Adrenal gland (tissue), 12 donors: ENCODE data around the gene RAB3IP. TPM values are rescaled to one million over a fixed set of nuclear protein-coding genes. Genes with fewer than 3 reads are reported as not detected.

Experiments used
- DNase-seq, 7 donors: peaks; one replicate each; pipeline ENCODE4 v3.0.0-alpha.2; 2019 to 2020
- H3K27ac ChIP-seq, 5 donors: fragments of 200-600 bp; sonication (generic) in 4 of 5; 1 replicate in 3 of 5; 2 replicates in 2 of 5; pipeline versions ENCODE4 v1.5.1 to v1.8.0; 2016 to 2020; ENCODE audit warnings: mild to moderate bottlenecking in 1 of 5
- H3K27me3 ChIP-seq: fragments of 200-600 bp; 2 replicates; pipeline ENCODE4 v1.8.0; 2021
- H3K36me3 ChIP-seq, 2 donors: fragments of 200-600 bp; replicated peaks in 1 of 2; 1 replicate in 1 of 2; 2 replicates in 1 of 2; pipeline versions ENCODE4 v1.5.1 to v1.8.0; 2018 to 2022
- H3K4me1 ChIP-seq, 2 donors: fragments of 200-600 bp; replicated peaks in 1 of 2; 1 replicate in 1 of 2; 2 replicates in 1 of 2; pipeline versions ENCODE4 v1.5.1 to v1.8.0; 2018 to 2021
- H3K4me3 ChIP-seq, 4 donors: fragments of 200-600 bp; sonication (generic) in 3 of 4; one replicate each; pipeline ENCODE4 v1.5.1; 2016 to 2018
- H3K9me3 ChIP-seq, 3 donors: fragments of 200-600 bp; sonication (generic) in 1 of 3; replicated peaks in 1 of 3; 1 replicate in 2 of 3; 2 replicates in 1 of 3; pipeline versions ENCODE4 v1.5.1 to v1.8.0; 2016 to 2021
- CTCF ChIP-seq, 6 experiments: fragments of 450-650 bp in 4 of 6; fragments of 200-600 bp in 2 of 6; sonication (generic) in 1 of 6; IDR thresholded peaks; 1 replicate in 5 of 6; 2 replicates in 1 of 6; pipeline versions ENCODE4 v1.5.1 to v1.8.0; 2016 to 2021; ENCODE audit warnings: antibody characterized with exemption in 6 of 6, mild to moderate bottlenecking in 2 of 6, moderate library complexity in 1 of 6
- POLR2A ChIP-seq, 2 donors: fragments of 450-650 bp; IDR thresholded peaks; one replicate each; pipeline ENCODE4 v1.6.1; 2017; ENCODE audit warnings: antibody characterized with exemption in 2 of 2, mild to moderate bottlenecking in 2 of 2, moderate library complexity in 1 of 2
- WGBS, 4 donors: extraction: QIAGEN DNeasy Blood & Tissue Kit in 2 of 4; methylation state at CpG; one replicate each; pipeline versions ENCODE4 v1.1.5 to v1.1.7; 2013 to 2017; 5-methylcytosine and 5-hydroxymethylcytosine counted together
- intact Hi-C, 2 donors: fragments of 100-400 bp; cut with DNase I; formaldehyde crosslinking; loops; one replicate each; pipeline versions ENCODE4 v1.14.1 to v1.15.0; 2022 to 2023
- polyA plus RNA-seq, 3 donors: library from polyadenylated mRNA; stranded (reverse); fragments of 200-250 nt in 2 of 3; fragments of 350-450 nt in 1 of 3; fragmentation: Illumina TruSeq in 1 of 3; extraction: RNeasy Lipid Tissue Mini Kit (QIAGEN cat#74804) in 1 of 3; gene quantifications; one replicate each; pipeline ENCODE4 v1.2.3, GENCODE V29; 2013 to 2014
- total RNA-seq, 9 donors: library from RNA; depleted of rRNA in 4 of 9; stranded (reverse); fragments of >200 nt in 4 of 9; fragments of 120-200 nt in 1 of 9; fragmentation: NEBNext Ultra II Directional in 1 of 9; extraction: Animal tissue kit (Norgen Biotek cat#: 25700) in 1 of 9; gene quantifications; one replicate each; pipeline versions ENCODE4 v1.1.0 to v1.2.4, GENCODE V29; 2013 to 2023
- donor health status: healthy with polysubstance abuse.
- donor health status: Bipolar disorder and iron deficiency.
- donor health status: DM: yes; HTN: yes; CAD: no.
- donor health status: DM: no; HTN: no; CAD: no.
- donor health status: DM: no; HTN: no; CAD: no.
- donor health status: DM: yes; HTN: yes; CAD: no.

Gene RAB3IP
- total and polyA plus RNA-seq, 12 donors, result 15.4 to 61.9 (median 27.9) TPM

- intact Hi-C loops, result no loop called here
- whole genome bisulfite sequencing, 4 donors, result 89 to 94% (median 92%) methylated on average over 9 of the region's 9 CpGs
- Histone ChIP-seq H3K4me1 (peaks cover 0 to 2% of the 10 kb centered on the region in 2 donors), H3K27me3 (no peaks in the 10 kb centered on the region), H3K27ac (no peak overlapping the region), H3K9me3 (no peaks in the 10 kb centered on the region), H3K36me3 (no peaks in the 10 kb centered on the region), H3K4me3 (no peak overlapping the region)
- TF ChIP-seq CTCF (IDR thresholded peaks at IDR 0.05), result no peak
- TF ChIP-seq POLR2A (IDR thresholded peaks at IDR 0.05), result no peak
- no peak for DNase-seq
Measured at GRCh38 chr12:69868695-69869094, 130.0 kb downstream of the RAB3IP start.

GRCh38 chr12:69872804-69873203, 134.1 kb downstream of the RAB3IP start:
- H3K27me3 ChIP-seq, result no peaks in the 10 kb centered on the region
- no peak for DNase-seq
- intact Hi-C loops, result no loop called here
- no peaks in the 10 kb centered on the region for H3K9me3 ChIP-seq
- H3K36me3 ChIP-seq, result no peaks in the 10 kb centered on the region
- H3K4me3 ChIP-seq, result no peak overlapping the region
- 54 to 74% (median 58%) methylated on average over 3 of the region's 3 CpGs for WGBS, 4 donors
- H3K27ac ChIP-seq, result no peak overlapping the region
- H3K4me1 ChIP-seq, result peaks cover 0 to 4% of the 10 kb centered on the region in 2 donors
- no peak for TF ChIP-seq POLR2A (IDR thresholded peaks at IDR 0.05)
- no peak for TF ChIP-seq CTCF (IDR thresholded peaks at IDR 0.05)

Other genes starting within 250 kb of the RAB3IP start
- 100 to 1,000 TPM in 8 of 9 donors, 10 to 100 TPM in 1; 88.2 to 290 (median 119) TPM for gene CCT2, start 153.4 kb upstream of the RAB3IP start, total RNA-seq
- 100 to 1,000 TPM in 2 of 3 donors, 10 to 100 TPM in 1; 83.5 to 233 (median 102) TPM for gene CCT2, start 153.4 kb upstream of the RAB3IP start, polyA plus RNA-seq
- not detected for gene LRRC10, start 128.0 kb upstream of the RAB3IP start, total RNA-seq
- not detected for gene LRRC10, start 128.0 kb upstream of the RAB3IP start, polyA plus RNA-seq
- gene BEST3, start 39.6 kb upstream of the RAB3IP start, total RNA-seq, result 1 to 10 TPM in 8 of 9 donors, under 1 TPM in 1; 0.53 to 2.6 (median 1.3) TPM
- gene BEST3, start 39.6 kb upstream of the RAB3IP start, polyA plus RNA-seq, result 1 to 10 TPM in 1 of 3 donors, under 1 TPM in 2; 0.27 to 3.3 (median 0.64) TPM
- under 1 TPM; 0.07 to 1.00 (median 0.28) TPM for gene MYRFL, start 86.4 kb downstream of the RAB3IP start, total RNA-seq
- under 1 TPM; 0.27 to 0.97 (median 0.91) TPM for gene MYRFL, start 86.4 kb downstream of the RAB3IP start, polyA plus RNA-seq